ENCODE data around the gene OTOS.

The OTOS gene

GRCh38 chr2:240140511-240140910, at the start of gene OTOS:
OTOS (minus strand) TSS chr2:240140658; CDS start chr2:240140326, 332 bp downstream.
- no peak for DNase-seq (ENCODE audit: low read depth in 4 of 4, low spot score in 1 of 4)

DNA sequence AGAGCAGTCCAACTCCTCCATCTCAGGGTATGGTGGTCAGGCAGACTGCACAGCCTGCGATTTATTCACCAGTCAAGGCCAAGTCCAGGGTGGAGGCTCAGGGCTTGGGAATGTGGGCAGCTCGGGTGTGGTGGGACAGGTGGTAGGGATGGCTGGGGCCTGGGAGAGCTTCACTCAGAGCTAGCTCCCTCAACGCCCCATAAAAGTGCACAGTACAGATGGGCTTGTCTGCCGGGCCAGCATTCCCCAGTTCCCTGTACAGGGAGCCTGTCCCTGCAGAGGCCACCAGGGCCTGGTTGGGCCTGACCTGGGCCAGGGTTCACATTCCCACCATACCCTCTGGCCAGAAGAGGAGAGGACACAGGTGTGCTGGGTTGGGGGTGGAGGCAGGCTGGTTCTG, 49.2 kb upstream of the OTOS start:
- no peak for DNase-seq (ENCODE audit: low read depth in 4 of 4, low spot score in 1 of 4)

DNA sequence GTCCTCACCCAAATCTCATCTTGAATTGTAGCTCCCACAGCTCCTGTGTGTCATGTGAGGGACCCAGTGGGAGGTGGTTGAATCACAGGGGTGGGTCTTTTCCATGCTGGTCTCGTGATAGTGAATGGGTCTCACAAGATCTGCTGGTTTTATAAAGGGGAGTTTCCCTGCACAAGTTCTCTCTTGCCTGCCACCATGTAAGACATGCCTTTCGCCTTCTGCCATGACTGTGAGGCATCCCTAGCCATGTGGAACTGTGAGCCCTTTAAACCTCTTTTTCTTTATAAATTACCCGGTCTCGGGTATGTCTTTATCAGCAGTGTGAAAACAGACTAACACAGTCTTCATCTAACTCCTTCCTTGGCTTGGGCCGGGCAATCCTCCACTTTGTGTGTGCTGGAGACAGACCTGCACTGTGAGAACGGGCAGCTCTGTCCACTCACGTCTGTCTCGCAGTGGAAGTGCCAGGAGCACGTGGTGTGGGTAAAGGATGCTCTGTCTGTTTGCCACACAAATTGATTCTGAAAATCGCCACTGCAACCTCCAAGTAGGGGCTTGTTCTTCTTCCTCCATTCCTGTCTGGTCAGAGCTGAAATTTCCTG, 47.6 kb upstream of the OTOS start:
- no peak for DNase-seq (ENCODE audit: low read depth in 4 of 4, low spot score in 1 of 4)

GRCh38 chr2:240186191-240186725, 45.8 kb upstream of the OTOS start:
- DNase-seq (ENCODE audit: low read depth in 4 of 4, low spot score in 1 of 4) = no peak

DNA sequence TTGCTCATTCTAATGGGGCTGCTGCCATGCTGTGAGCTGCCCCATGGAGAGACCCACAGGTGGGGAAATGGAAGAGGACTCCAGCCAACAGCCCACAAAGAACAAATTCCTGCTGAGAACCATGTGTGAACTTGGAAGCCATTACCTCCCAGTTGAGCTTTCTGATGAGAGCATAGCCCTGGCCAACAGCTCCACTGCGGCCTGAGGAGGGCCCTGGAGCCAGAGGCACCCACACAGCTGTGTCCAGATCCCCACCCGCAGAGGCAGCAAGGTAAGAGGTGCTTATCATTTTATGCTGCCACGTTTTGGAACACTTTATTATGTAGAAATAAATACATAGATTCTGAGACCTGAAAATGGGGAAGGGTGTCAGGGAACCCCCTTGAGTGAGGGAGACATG, 44.2 kb upstream of the OTOS start:
- no peak for DNase-seq (ENCODE audit: low read depth in 4 of 4, low spot score in 1 of 4)

- no peak for DNase-seq (ENCODE audit: low read depth in 4 of 4, low spot score in 1 of 4)
These were observed 43.6 kb upstream of the OTOS start for GRCh38 chr2:240183875-240184590.

DNA sequence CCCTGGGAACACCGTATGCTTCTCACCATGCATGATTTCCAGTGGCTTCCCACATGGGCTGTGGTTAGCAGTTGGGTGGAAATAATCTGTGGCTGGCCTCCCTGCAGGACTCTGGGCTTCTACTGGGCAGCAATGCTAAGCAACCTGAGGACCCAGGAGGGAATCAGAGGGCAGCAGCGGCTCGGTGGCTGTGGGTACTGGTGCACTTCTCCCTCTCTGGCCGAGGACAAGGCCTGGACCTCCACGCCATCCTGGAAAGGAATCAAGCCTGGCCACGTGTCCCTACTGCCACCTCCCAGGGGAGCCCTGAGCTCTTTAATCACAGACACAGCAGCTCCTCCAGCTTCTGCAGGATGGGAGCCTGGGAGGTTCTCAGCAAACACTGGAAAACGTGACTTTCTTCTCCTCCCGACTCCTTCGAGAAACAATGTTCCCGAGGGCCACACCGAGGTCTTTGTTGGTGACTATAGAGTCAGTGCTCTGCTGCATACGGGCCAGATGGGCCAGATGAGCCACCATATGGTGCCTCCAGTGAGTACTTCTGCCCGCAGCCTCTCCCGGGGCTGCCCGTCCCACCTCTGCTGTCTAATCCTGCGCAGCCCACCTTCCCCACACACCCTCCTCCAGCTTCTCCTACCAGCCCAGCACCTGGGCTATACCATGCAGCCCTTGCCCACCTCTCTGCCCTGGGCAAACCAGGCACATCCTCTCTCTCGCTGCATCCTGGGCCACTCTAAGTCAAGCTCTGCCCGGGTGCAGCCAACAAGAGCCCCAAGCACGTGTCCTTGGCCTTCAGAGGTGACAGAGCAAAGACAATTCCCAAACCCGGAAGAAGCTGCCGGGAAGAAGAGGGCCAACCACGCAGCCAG, 42.8 kb upstream of the OTOS start:
- no peak for DNase-seq (ENCODE audit: low read depth in 4 of 4, low spot score in 1 of 4)

- DNase-seq (ENCODE audit: low read depth in 4 of 4, low spot score in 1 of 4) = no peak
These were observed 42.0 kb upstream of the OTOS start for GRCh38 chr2:240182476-240182875.

DNA sequence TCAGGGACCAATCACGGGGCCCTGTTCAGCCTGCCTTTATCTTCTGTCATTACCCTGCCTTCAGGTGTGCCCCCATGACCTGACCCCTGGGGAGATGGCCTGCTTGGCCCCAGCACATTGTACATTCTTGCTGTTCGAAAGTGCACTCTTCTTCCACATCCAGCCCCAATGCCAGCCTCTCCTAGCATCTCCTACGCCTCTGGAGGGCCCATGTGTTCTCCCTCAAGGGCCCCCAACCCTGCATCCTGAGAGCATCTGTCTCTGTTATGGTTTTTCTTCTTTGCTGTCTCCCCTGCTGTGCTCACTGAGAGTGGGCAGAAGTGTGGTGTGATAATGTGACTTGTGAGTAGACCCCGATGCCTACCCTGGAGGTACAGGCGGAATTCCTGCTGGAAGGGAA, 41.5 kb upstream of the OTOS start:
- DNase-seq (ENCODE audit: low read depth in 4 of 4, low spot score in 1 of 4) = no peak

GRCh38 chr2:240179941-240180666, 39.6 kb upstream of the OTOS start:
- no peak for DNase-seq (ENCODE audit: low read depth in 4 of 4, low spot score in 1 of 4)

GRCh38 chr2:240179186-240179815, 38.8 kb upstream of the OTOS start:
- no peak for DNase-seq (ENCODE audit: low read depth in 4 of 4, low spot score in 1 of 4)

DNA sequence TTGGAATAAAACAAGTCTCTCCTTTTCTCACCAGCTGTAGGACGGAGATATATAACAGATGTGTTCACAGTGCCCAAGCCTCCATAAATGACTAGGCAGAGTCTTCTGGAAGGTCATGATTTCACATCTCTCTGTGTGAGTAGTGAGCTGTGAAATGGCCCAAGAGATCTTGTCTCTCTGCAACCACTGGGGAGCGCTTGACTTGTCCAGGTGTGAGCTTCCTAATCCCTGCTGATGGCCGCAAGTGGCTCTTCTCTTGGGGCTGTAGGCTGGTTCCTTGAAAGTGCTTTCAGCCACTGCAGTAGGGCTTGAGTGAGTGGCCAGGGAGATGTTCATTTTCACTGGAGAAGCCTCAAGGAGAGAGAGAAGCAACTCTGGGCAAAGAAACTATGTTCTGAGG, 38.1 kb upstream of the OTOS start:
- no peak for DNase-seq (ENCODE audit: low read depth in 4 of 4, low spot score in 1 of 4)

DNA sequence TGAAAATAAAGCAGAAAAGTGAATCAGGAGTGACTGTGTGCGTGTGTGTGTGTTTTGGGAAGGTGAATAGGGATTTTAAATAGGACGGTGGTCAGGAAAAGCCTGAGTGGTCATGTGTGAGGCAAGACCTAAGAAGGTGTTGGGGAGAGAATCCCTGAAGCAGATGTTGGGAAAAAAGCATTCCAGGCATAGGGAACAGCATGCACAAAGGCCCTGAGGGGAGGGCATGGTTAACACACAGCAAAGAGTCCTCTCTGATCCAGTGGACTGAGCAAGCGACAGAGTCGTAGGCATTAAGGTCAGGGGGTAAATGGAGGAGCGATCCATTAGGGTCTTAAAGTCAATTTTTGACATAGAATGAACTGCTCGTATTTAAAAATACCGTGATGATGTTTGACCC, 34.0 kb upstream of the OTOS start:
- no peak for DNase-seq (ENCODE audit: low read depth in 4 of 4, low spot score in 1 of 4)

GRCh38 chr2:240172071-240172895, 31.8 kb upstream of the OTOS start:
- no peak for DNase-seq (ENCODE audit: low read depth in 4 of 4, low spot score in 1 of 4)

DNA sequence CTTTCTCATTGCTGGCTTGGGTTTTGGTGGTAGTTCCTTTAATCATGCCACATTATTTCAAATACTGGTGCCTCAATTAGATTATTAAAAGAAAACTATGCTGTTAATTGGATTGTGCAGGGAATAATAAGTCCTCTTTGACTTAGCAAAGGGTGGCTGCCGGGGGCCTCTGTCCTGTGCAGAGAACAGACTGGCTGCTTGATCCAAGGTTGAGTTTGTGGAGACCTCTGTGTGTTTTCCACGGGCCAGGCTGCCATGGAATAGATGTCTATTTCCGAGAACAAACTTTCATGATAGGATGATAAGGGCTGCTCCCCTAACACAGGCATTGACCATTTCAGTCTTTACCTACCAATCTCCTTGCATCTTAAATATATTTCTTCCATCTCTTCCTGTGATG, 30.4 kb upstream of the OTOS start:
- no peak for DNase-seq (ENCODE audit: low read depth in 4 of 4, low spot score in 1 of 4)

DNA sequence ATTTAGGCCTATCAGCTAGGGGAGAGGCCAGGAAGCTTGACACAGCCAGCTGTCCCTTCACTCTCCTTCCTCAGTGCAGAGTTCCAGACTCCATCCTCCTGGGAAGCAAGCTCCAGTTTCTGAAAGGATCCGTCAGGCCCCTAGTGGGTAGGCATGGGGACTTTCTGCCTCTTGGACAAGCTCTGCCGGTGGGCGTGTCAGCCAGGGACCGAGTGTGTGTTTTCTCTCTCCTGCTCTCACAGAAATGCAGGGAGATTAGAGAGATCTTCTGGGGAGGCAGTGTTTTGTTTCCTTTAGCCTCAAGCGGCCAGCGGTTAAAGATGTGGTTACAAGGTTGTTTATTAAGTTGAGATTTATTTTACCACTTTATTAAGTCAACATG, 29.9 kb upstream of the OTOS start:
- DNase-seq (ENCODE audit: low read depth in 4 of 4, low spot score in 1 of 4) = no peak

DNA sequence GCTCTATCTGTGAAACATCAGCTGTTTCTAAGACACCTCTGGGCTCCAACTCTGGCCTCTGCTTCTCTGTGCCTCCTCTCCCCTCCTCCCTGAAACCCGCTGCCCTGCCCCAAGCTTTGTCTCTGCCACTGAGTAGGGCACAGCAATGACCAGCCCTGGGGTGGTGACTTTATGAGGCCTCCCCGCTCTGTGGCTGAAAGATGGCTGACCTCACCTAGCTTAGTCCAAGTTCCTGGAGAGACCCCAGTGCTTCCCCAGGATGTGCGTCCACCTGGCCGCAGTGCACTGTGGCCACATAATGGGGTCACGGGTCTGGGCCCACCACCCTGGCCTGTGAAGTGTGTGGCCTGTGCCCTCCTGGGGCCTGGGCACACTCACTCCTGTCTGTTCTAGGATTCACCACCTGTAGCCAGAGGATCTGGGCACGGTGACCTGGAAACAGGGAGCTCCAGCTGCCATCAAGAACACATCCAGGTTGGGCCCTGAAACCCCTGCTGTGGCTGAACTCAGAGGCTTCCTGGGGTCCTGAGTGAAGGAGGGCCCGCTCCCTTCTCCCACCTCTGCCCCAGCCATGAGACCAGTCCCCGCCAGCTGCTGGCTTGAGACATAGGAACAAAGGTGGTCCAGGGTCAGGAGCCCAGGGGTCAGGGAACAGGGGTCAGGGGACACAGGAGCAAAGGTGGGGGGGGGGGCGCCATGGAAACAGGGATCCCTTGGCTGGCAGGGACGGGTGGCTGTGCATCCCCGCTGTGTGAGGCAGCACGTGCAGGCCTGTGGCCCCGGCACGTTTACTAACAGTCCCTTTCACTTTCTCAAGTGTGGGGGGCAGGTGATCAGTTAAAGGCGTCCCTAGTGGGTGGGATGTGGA, 29.3 kb upstream of the OTOS start:
- no peak for DNase-seq (ENCODE audit: low read depth in 4 of 4, low spot score in 1 of 4)

DNA sequence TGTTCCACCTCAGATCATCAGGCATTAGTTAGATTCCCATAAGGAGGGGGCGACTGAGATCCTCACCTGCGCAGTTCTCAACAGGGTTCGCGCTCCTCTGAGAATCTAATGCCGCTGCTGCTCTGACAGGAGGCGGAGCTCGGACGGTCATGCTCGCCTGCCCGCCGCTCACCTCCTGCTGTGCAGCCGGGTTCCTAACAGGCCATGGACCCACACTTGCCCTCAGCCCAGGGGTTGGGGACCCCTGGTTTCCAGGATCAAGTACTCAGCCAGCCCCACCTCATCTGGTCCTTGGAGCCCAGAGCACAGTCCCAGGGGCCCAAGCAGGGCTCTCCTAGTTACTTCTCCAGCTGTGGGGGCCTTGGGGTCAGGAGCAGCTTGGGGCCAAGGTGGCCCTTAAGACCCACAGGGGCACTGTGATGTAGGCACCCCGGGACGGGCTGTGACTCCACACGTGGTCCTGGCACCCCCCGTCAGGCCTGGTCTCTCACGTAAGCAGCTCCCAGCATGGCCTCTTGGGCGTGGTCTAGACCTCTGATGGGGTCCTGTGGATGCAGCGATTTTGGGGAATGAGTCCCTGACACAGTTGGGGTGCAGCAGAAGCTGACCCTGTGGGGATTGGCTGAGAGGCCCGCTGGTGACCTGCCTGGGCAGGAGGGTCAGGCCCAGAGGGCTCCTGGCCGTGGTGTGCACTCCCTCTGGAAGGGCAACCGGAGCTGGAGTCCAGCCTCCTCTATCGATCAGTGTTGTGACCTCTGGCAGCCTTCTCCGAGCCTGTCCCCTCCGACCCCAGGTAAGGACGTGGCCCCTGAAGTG, 28.3 kb upstream of the OTOS start:
- DNase-seq (ENCODE audit: low read depth in 4 of 4, low spot score in 1 of 4) = no peak

Measured in stimulated activated CD4-positive, alpha-beta T cell treated with anti-CD3 and anti-CD28 coated beads, Interleukin-1b, Interleukin-23, amount 100 ng/mL, for 24 hours (primary cell).